ENCODE data around the gene ICE1. TPM values are rescaled to one million over a fixed set of nuclear protein-coding genes. Genes with fewer than 3 reads are reported as not detected.

ICE1 gene
- total RNA-seq, 2 donors from 2014 or later = 21.0 to 25.9 TPM

DNA sequence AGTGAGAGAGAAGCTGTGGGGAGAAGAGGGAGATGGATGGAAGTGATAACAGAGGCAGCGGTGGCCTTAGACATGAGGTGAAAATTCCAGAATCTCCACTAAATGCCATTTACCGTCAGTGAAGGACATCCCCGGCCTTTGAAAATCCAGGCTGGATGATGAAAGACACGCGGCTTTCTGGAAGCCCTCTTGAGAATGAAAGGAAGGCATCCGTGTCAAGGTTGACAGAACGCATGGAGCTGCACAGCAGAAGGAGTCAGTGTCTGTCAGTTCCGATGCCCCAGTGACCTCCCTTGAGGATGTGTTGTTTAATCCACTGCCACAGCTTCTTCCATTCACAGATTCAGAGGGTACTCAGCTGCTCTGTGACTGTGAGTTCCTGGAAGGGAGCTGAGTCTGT is 114.9 kb downstream of the ICE1 start:
- intact Hi-C loops (cut with DNase I) = no loop called here
- Histone ChIP-seq H3K36me3 (no peaks in the 10 kb centered on the region), H3K27ac (no peak overlapping the region), H3K9me3 (no peaks in the 10 kb centered on the region), H3K4me3 (no peak overlapping the region), H3K27me3 (replicated peaks; ENCODE audit: insufficient read depth) (no peaks in the 10 kb centered on the region), H3K4me1 (replicated peaks) (no peaks in the 10 kb centered on the region)
- TF ChIP-seq POLR2AphosphoS5 (IDR thresholded peaks at IDR 0.05) (no peak), POLR2A (IDR thresholded peaks at IDR 0.05) (no peak)
- TF ChIP-seq, protein P1, sequence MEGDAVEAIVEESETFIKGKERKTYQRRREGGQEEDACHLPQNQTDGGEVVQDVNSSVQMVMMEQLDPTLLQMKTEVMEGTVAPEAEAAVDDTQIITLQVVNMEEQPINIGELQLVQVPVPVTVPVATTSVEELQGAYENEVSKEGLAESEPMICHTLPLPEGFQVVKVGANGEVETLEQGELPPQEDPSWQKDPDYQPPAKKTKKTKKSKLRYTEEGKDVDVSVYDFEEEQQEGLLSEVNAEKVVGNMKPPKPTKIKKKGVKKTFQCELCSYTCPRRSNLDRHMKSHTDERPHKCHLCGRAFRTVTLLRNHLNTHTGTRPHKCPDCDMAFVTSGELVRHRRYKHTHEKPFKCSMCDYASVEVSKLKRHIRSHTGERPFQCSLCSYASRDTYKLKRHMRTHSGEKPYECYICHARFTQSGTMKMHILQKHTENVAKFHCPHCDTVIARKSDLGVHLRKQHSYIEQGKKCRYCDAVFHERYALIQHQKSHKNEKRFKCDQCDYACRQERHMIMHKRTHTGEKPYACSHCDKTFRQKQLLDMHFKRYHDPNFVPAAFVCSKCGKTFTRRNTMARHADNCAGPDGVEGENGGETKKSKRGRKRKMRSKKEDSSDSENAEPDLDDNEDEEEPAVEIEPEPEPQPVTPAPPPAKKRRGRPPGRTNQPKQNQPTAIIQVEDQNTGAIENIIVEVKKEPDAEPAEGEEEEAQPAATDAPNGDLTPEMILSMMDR (IDR thresholded peaks at IDR 0.05) = no peak
- no peak for DNase-seq (ENCODE audit: low spot score)
- WGBS = 88% methylated on average over 8 of the region's 8 CpGs

- Histone ChIP-seq H3K36me3 (no peaks in the 10 kb centered on the region), H3K4me3 (no peak overlapping the region), H3K27me3 (replicated peaks; ENCODE audit: insufficient read depth) (no peaks in the 10 kb centered on the region), H3K4me1 (replicated peaks) (no peaks in the 10 kb centered on the region), H3K27ac (no peak overlapping the region), H3K9me3 (no peaks in the 10 kb centered on the region)
- intact Hi-C loops (cut with DNase I) = no loop called here
- 89% methylated on average over 3 of the region's 3 CpGs for WGBS
- no peak for DNase-seq (ENCODE audit: low spot score)
- TF ChIP-seq POLR2AphosphoS5 (IDR thresholded peaks at IDR 0.05) = no peak
- TF ChIP-seq, protein P1 (IDR thresholded peaks at IDR 0.05) = no peak
- TF ChIP-seq POLR2A (IDR thresholded peaks at IDR 0.05) = no peak
These were observed 117.1 kb downstream of the ICE1 start for GRCh38 chr5:5539590-5539989.
